Progenitor cell of endocrine pancreas (in vitro differentiated cells): Measurements from ENCODE around the gene CDC20B. TPM values are rescaled to one million over a fixed set of nuclear protein-coding genes. Genes with fewer than 3 reads are reported as not detected.

Experiments used
- DNase-seq: peaks from one replicate; pipeline ENCODE4 v3.0.0; 2021; ENCODE audit warnings: low spot score; ENCODE audit not compliant: unreplicated experiment
- H3K27ac Mint-ChIP-seq: 2 replicates; pipeline ENCODE4 v1.8.0; 2021; ENCODE audit warnings: mild to moderate bottlenecking, moderate library complexity, mixed read lengths
- H3K27me3 Mint-ChIP-seq: 2 replicates; pipeline ENCODE4 v1.8.0; 2021; ENCODE audit warnings: mixed read lengths
- H3K36me3 Mint-ChIP-seq: 2 replicates; pipeline ENCODE4 v1.8.0; 2022; ENCODE audit warnings: mixed read lengths; ENCODE audit not compliant: insufficient read depth
- H3K4me1 Mint-ChIP-seq: 2 replicates; pipeline ENCODE4 v1.8.0; 2021; ENCODE audit warnings: low read depth, mixed read lengths
- H3K4me3 Mint-ChIP-seq: 2 replicates; pipeline ENCODE4 v1.8.0; 2021; ENCODE audit warnings: low read depth, mild to moderate bottlenecking, moderate library complexity, mixed read lengths
- H3K9me3 Mint-ChIP-seq: 2 replicates; pipeline ENCODE4 v1.8.0; 2021; ENCODE audit warnings: low read depth, mixed read lengths
- total RNA-seq: library from RNA; stranded (reverse); gene quantifications from 2 replicates; pipeline ENCODE4 v1.2.1, GENCODE V29; 2021
- TF ChIP-seq, protein P1 (sequence below): fragments of 200-600 bp; sonication (generic); IDR thresholded peaks from one replicate; pipeline ENCODE4 v1.5.0; 2021; ENCODE audit warnings: antibody characterized with exemption, mild to moderate bottlenecking; ENCODE audit not compliant: unreplicated experiment

The CDC20B gene
- total RNA-seq, 1 donor from 2014 or later = not detected

DNA sequence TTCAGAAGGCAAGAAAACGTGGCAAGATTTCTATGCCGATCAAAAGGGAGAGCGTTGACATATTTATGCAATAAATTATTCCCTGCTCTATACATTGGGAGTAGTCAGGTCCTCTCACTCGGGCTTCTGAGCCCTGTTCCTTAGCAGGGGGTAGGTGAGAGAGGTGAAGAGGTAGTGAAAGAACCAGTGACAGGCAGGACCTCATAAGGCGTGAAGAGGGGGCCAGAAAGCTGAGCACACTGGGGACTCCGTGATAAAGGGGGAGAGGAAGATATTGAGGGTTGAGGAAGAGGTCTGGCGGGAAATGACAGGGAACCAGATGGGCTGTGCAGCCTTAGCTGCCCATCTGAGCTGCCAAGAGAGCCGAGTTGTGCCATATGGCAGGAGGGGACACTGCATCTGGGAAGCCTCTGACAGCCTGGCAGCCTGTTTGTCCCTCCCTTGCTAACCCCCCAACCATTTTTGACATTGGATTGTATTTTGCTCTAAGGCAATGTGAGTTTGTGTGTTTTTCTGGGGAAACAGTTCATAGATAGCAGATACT lies 782 bp upstream of the CDC20B start:
- Mint-ChIP-seq H3K27me3 (peaks cover 76% of the 10 kb centered on the region), H3K36me3 (no peaks in the 10 kb centered on the region), H3K4me3 (peak overlapping the region; percentile 70), H3K9me3 (no peaks in the 10 kb centered on the region), H3K27ac (no peak overlapping the region), H3K4me1 (peaks cover 12% of the 10 kb centered on the region)
- TF ChIP-seq, protein P1, sequence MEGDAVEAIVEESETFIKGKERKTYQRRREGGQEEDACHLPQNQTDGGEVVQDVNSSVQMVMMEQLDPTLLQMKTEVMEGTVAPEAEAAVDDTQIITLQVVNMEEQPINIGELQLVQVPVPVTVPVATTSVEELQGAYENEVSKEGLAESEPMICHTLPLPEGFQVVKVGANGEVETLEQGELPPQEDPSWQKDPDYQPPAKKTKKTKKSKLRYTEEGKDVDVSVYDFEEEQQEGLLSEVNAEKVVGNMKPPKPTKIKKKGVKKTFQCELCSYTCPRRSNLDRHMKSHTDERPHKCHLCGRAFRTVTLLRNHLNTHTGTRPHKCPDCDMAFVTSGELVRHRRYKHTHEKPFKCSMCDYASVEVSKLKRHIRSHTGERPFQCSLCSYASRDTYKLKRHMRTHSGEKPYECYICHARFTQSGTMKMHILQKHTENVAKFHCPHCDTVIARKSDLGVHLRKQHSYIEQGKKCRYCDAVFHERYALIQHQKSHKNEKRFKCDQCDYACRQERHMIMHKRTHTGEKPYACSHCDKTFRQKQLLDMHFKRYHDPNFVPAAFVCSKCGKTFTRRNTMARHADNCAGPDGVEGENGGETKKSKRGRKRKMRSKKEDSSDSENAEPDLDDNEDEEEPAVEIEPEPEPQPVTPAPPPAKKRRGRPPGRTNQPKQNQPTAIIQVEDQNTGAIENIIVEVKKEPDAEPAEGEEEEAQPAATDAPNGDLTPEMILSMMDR = no peak
- no peak for DNase-seq

DNA sequence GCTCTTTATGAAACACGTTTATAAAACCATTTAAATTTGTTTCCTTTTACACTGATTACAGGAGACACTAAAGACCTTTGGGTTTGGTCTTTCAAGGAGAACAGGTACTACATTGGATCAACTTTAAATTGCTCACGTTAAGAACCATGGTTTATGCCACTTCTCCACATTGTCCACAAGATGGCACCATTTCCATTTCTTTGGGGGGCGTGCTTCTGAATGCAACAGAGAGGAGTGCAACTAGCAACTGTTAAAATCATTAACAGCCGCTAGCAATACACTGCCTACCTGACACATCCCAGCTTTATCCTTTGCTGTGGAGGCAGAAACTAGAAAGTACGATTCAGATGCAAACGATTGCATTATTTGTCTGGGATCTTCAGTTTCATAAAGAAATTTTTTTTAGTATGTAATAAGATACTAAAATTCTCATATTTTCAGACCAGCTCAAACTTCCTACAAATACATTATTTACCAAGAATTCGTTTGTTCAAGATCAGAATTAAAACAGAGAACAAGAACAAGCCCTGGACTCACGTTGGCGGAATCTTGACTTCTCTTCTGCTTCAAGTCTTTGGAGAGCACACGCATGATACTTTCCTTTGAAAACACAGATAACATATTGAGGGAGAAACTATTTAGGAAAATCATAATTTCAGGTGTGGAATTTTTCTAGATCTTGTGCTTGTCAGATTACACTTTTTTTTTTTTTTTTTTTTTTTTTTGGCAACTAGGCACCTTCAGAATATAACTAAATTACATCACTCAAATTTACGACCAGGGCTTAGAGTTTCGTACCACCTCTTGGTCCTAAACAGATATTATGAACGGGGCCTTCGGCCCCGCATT lies 702 bp downstream of the CDC20B start:
- Mint-ChIP-seq H3K27ac (no peak overlapping the region), H3K27me3 (peaks cover 72% of the 10 kb centered on the region), H3K36me3 (no peaks in the 10 kb centered on the region), H3K9me3 (no peaks in the 10 kb centered on the region), H3K4me3 (peak overlapping the region; percentile 74), H3K4me1 (peaks cover 12% of the 10 kb centered on the region)
- TF ChIP-seq, protein P1 = peak; percentile 84
- DNase-seq = no peak

DNA sequence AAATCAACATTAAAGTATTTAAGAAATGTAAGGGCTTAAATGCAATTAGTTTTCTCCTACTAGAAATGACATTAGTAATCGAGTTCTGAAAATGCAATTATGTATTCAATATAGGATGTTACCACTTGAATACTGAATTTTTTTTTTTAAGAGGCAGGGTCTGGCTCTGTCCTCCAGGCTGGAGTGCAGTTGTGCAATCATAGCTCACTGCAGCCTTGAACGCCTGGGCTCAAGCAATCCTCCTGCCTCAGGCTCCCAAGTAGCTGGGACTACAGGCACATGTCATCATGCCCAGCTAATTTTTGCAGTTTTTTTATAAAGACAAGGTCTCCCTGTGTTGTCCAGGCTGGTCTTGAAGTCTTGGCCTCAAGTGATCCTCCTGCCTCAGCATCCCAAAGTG lies 1.5 kb downstream of the CDC20B start:
- H3K4me3 Mint-ChIP-seq = no peak overlapping the region
- TF ChIP-seq, protein P1 = no peak
- no peaks in the 10 kb centered on the region for H3K36me3 Mint-ChIP-seq
- no peak overlapping the region for H3K27ac Mint-ChIP-seq
- DNase-seq = no peak
- no peaks in the 10 kb centered on the region for H3K9me3 Mint-ChIP-seq
- peaks cover 64% of the 10 kb centered on the region for H3K27me3 Mint-ChIP-seq
- peaks cover 9% of the 10 kb centered on the region for H3K4me1 Mint-ChIP-seq

DNA sequence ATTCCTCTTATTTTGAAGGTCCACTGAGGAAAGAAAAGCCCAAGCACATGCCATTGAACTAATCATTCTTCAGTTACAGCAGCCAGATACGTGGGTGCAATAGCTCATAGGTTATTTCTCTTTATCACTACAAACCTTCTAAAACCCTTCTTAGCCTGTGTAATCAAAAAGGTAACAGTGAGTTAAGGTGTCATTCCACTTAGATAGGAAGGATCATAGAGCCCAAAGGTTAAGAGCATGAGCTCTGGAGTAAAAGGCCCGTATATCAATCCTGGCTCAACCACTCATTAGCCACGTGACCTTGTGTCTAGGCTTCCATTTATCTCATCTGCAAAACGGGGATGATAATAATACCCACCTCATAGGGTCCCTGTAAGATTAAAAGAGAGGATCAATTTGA lies 10.3 kb downstream of the CDC20B start:
- TF ChIP-seq, protein P1 = no peak
- H3K27me3 Mint-ChIP-seq = no peaks in the 10 kb centered on the region

DNA sequence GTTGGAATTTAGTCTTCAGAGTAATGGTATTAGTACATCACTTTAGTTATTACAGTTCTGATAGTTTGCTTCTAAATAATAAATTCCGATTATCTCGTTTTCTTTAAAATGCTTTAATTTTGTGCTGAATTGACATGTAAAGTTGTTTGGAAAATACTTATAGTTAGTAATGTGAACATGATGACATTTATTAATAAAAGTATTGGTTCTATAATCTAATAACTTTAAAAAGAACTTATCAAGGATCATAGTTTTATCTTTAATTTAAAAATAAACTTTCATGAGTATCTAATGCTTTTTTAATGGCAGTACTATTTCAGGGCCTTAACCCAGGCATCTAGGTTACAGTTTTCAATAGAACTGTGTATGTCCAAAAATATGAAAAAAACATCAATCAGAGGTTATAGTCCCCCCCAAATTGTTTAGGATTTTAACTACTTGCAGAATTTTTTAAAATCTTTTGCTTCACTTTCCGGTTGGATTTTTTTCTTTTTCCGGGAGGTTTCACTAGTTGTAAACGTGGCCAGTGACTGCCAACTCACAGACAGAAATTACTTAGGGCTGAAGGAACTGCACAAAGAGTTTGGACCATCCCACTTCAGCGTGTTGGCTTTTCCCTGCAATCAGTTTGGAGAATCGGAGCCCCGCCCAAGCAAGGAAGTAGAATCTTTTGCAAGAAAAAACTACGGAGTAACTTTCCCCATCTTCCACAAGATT lies 12.3 kb downstream of the CDC20B start:
- TF ChIP-seq, protein P1 = no peak
- H3K4me3 Mint-ChIP-seq = peak overlapping the region; percentile 88
- no peaks in the 10 kb centered on the region for H3K27me3 Mint-ChIP-seq
- peaks cover 7% of the 10 kb centered on the region for H3K4me1 Mint-ChIP-seq
- no peaks in the 10 kb centered on the region for H3K9me3 Mint-ChIP-seq
- peak overlapping the region; percentile 90 for H3K27ac Mint-ChIP-seq
- no peak for DNase-seq
- H3K36me3 Mint-ChIP-seq = peaks cover 7% of the 10 kb centered on the region

More for the DNA sequence above, 10.3 kb downstream of the CDC20B start:
- peaks cover 7% of the 10 kb centered on the region for H3K36me3 Mint-ChIP-seq
- no peak overlapping the region for H3K27ac Mint-ChIP-seq
- peaks cover 7% of the 10 kb centered on the region for H3K4me1 Mint-ChIP-seq
- no peak overlapping the region for H3K4me3 Mint-ChIP-seq
- DNase-seq = no peak
- H3K9me3 Mint-ChIP-seq = no peaks in the 10 kb centered on the region
